ENCODE measurements around the gene GPS1.

- no peak for TF ChIP-seq CTCF (conservative IDR thresholded peaks at IDR 0.05; ENCODE audit: low read length)
- TF ChIP-seq EZH2phosphoT487 (IDR thresholded peaks at IDR 0.05; ENCODE audit: borderline replicate concordance) = no peak
Measured at GRCh38 chr17:82028246-82028645, 23.5 kb upstream of the GPS1 start.
